Glomerular visceral epithelial cell (primary cell): ENCODE results near the gene PARM1.

Experiments used
- DNase-seq: peaks from one replicate; pipeline ENCODE4 v3.0.0-alpha.2; 2016; ENCODE audit errors: extremely low spot score

Gene PARM1, protein sequence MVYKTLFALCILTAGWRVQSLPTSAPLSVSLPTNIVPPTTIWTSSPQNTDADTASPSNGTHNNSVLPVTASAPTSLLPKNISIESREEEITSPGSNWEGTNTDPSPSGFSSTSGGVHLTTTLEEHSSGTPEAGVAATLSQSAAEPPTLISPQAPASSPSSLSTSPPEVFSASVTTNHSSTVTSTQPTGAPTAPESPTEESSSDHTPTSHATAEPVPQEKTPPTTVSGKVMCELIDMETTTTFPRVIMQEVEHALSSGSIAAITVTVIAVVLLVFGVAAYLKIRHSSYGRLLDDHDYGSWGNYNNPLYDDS

DNA sequence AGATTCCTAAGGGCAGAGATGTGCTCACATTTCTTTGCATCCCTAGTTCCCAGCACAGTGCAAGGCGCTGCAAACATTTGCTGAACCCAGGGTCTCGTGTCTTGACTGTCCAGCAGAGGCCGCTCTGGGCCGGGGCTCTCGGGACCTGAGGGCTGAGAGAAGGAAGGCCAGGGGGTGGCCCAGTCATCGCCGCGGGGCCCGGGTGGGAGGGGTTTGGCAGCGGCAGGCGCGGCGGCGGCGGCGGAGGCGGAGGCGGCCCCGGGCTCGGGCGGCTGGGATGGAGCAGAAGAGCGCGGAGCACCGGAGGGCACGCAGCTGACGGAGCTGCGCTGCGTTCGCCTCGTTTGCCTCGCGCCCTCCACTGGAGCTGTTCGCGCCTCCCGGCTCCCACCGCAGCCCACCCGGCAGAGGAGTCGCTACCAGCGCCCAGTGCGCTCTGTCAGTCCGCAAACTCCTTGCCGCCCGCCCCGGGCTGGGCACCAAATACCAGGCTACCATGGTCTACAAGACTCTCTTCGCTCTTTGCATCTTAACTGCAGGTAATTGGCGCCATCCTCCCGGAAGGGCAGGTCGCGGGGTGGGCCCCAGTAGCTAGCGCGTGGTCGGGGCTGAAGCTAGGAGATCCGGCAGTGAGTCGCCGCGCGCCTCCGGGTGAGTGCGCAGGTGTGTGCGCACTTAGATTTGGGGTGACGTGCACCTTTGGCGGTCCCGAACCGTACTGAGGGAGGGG lies at the start of gene PARM1:
Gene PARM1, plus strand, starts transcription at position 285 of the 730 bp plus-strand sequence. Its CDS starts 212 bp downstream, at position 497.
- DNase-seq = peak; percentile 74

DNA sequence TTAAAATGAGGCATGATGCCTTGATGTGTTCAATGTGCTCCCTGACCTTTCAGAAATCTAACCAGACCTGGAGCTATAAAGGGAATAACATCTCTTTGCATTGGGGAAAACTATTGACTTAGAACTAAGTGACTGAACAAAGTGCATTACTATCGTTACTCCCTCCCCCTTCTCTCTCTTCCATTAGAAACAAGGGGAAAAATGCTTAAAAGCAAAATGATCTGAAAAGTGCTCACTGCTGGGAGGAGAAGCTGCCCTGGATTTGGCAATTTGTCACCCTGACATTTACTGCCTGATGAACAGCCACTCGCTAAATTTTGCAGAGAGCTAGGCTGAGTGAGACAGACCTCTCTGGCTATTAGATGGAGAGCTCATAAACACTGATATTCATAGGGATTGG lies 48.6 kb upstream of the PARM1 start:
- no peak for DNase-seq

DNA sequence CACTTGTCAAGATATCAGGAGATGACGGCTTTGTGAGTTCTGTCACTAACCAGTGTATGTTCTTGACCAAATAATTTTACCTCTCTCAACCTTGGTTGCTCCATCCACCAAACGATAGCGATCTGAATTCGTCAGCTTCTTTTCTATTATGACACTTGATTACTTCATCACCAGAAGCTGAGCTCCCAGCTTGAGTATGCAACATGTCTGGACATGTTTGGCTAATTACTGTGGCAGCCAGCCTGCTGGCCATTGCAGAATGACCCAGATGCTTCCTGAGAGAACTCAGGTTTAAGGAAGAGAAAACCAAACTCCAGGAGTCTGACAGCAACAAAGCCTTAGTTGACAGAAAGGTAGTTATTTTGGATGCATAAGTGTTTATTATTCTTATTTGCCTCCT lies 46.4 kb upstream of the PARM1 start:
- DNase-seq = peak; percentile 3

DNA sequence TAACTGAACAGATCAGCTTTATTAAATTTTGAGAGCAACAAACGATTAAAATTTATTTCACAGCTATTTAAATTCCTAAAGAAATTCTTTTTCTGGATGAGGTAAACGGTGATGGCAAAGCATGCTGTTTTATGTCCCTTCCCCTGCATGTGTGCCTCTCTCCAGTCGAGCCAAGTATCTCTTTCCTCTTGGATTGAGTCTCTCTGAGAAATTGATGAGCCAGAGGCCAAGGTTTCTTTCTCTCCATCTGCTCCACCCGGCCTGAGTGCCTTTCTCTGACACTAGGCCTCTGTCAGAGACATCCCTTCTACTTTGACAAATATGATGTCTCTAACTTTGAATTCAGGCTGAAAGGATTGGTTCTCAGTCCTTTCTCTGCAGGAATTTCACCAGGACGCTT lies 42.6 kb upstream of the PARM1 start:
- DNase-seq = no peak

DNA sequence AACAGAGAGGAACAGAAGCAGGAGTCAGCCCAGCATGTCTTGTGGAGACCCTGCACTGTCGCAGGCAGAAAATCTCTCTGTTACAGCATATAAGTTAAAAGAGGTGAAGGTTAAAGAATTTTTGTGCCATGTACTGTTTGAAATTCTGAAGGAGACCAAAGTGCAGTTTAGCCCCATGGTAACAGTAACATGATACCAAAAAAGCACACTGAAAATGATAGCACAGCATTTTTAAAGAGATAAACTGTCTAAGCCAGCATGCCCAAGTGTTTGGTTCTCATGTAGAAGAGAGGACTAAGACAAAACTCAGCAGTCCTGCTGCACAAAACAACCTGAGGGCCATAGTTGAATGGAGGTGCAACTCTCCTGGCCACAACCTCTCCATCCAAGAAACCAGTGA lies 41.9 kb upstream of the PARM1 start:
- no peak for DNase-seq

DNA sequence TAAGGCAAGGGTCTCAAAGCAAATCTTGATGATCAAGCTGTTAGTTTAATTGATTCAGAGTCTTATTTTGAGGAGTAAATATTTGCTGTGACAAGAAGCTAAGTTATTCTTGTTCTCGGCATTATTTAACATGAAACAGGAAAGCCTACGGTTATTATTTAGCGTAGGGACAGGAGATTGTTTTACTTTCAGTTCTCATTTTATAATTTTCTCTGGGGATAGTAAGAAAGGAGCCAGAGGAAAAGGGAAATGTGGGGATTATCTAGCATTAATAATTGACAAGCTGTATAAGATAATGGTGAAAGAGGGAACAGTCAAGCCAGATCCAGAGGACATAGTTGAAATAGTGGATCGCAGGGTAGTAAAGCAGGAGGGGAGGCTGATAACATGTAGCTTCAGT lies 39.7 kb upstream of the PARM1 start:
- DNase-seq = no peak

DNA sequence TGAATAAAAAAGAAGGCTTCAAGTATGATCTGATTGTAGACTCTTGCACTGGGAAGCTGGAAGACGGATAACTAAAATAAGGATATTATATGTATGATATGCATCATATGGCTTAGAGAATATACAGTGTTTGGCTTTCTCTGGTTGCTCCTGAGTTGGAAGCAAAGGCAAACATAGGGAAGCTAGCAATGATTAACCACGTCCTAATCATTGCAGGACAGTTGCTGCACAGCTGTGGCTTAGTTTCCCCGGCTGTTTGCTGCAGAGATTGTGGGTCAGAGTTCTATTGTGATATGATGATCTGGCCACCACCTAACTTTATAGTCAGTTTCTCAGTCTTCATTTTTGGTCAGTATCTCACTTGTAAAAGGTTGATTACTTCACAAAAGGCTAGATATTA lies 36.3 kb upstream of the PARM1 start:
- no peak for DNase-seq

DNA sequence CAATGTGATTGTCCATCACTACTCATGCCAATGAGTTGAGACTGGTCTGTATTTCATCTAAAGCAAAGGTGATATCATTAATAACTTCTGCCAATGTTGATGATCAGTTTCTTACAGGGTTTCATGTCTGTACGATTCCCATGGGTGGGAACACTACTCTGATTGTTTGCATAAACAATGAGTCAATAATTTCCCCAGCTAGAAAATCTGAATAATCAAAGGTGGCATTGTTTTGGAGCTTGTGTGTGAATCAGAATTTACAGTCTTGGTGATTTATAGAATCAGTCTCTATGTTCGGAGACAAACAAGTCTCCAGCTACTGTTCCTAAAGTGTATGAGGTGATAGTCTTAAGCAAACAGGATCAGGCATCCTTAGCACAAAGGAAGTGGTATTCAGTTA lies 35.5 kb upstream of the PARM1 start:
- DNase-seq = no peak

DNA sequence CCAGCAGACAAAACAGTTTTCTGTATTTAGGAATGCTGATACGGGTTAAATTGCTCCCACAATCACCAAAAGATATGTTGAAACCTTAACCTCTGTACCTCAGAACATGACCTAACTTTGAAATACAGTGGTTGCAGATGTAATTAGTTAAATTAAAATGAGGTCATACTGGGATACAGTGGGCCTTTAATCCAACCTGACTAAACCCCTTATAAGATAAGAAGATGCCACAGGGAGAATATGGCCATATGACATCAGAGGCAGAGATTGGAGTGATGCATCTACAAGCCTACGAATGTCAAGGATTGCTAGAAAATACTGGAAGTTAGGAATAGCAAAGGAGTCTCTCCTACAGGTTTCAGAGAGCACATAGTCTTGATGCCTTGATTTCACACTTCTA lies 32.1 kb upstream of the PARM1 start:
- DNase-seq = no peak

DNA sequence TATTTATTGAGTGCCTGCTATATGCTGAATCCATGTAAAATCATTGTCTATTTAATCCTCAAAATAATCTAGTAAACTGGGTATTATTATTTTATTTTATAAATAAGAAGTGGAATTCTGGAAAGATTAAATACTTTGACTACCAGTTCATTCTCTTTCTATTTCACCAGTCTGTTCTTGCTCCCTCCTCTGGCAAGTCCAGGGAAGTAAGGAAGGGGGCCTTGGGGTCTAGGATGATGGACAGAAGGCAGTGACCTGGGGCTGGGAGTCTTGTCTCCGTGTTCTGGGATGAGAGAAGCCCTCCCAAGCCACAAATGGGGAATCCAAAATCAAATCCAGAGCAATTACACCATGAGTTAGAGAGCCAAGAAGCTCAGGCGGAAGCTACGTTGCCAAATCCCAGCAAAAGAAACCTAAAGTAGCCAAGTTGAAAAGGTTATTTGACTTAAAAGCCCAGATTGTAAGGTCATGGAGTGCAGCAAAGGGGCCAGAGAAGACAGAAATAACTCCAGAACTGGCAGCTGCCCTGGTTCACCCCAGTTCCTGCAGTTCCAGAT lies 28.3 kb upstream of the PARM1 start:
- no peak for DNase-seq

DNA sequence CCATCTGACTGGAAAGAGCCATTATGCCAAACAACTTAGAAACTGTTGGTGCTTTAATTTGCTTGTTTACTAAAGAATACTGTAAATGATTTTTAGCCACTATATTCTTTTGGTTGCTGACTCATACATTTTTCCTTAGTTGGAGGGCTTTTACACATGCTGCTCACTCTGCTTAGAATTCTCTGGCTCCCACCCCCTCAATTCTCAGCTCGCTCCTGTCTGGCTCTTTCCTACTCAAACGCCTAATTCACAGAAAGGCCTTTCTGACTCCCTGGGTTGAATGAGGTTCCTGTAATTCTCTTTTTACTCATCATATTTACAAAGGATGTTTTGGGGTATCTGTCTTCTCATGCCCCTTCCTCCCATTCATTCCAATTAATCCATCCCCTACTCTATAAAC lies 26.1 kb upstream of the PARM1 start:
- DNase-seq = no peak

DNA sequence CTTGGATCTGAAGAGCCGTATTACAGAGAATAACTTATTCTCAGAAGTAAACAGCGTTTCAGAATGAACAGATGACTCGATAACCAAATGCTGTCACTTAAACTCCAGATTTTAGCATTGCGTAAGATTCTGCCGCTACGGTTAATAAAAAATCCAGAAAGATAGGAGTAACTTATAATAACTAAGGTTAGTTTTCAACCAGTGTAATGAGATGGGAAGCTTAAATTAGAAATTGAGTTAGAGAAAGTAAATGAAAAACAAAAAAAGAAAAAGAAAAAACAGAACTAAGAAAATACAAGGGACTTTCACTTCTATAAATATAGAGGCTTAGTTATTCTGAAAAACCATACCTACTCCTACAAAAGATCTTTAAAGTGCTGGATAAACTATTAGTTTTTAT lies 13.1 kb upstream of the PARM1 start:
- DNase-seq = no peak

DNA sequence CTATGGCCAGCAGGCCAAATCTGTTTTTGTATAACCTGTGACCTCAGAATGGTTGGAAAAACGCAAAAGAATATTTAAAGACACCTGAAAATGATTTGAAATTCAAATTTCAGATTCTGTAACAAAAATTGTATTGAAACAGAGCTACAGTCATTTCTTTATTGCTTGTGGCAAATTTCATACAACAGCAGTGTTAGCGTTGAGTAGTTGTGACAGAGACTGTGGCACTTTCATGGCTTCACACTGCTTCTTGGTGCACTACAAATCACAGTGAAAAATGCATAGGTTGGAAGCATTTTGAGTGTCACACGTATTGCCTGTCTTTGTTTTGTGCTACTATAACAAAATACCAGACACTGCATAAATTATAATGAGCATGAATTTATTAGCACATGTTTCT lies 12.2 kb upstream of the PARM1 start:
- no peak for DNase-seq

DNA sequence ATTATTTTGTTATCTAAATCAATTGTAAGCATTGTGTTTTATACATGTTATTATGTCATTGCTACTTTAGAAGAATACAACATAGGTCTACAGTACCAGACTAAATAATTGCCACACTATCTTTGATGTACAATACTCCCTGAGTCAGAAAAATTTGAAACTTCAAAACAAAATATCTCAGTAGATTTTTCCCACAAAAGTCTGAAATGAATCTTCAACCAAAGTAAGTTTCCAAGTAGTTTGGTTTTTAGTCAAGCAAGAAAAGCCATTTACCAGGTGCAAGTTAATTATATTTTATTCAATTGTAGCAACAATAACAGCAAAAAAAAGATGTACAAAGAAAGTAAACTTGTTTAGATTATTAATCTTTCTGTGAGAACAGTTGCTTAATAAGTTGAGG lies 11.4 kb upstream of the PARM1 start:
- DNase-seq = no peak

DNA sequence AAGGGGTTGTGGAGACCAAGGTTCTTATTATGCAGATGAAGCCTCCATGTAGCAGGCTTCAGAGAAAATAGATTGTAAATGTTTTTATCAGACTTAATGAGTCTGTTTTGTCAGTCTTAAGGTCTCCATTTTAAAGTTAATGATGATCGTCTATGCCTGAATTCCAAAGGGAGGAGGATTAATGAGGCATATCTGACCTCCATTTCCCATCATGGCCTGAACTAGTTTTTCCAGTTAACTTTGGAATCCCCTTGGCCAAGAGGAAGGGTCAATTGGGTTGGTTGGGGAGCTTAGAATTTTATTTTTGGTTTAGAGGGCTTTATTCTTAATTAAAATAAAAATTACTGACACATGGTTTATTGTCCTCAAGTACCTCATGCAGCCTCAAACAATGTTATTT lies 6.9 kb upstream of the PARM1 start:
- DNase-seq = no peak

DNA sequence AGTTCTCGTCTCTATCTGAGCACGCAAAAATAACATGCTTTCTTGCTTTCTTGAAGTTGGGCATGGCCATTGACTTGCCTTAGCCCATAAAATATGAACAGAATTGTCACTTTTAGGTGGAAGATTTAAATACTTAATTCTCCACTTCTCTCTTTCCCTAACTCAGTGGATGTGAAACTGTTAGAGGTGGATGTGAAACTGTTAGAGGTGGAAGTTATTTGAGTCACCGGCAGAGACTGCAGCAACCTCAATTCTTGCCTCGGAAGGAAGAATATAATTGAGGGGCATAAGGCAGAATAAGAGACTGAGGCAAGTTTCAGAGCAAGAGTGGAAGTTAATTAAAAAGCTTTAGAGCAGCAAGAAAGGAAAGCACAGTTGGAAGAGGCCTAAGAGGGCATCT lies 2.8 kb upstream of the PARM1 start:
- no peak for DNase-seq

DNA sequence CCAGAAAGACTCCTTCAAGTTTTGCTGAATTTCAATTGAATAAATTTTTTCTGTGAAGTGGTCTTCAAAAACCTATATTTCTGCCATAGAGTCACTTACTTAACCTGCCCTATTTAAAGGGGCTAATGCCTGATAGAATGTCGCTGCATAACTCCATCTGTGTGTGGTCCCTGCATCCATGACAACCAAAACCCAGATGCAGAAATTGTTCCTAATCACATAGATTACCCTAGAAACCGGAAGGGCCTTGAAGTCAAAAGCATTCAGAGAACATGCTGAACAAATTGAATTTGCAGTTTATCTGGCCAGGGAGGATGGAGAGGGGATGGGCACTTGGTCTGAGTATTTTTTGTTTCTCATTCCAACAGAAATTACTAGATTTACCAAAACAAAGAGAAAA lies 1.5 kb upstream of the PARM1 start:
- no peak for DNase-seq

DNA sequence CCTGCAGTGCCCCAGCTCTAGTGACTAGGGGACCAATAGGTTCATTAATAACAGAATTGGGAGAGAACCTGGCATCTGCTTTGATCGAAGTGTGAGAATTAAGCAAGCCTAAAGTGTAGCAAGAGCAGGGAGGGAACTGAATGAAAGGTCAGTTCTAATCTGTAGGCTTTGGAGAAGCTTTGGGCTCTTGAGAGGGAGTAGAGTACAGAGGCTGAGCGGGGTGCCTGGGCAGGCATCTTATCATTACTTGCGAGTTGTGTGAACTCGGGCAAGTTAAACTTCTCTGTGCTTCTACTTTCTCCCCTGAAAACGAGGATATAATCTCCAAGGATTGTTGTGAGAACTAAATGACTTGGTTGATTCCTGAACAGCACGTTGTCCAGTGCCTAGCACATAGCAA lies 906 bp upstream of the PARM1 start:
- no peak for DNase-seq

DNA sequence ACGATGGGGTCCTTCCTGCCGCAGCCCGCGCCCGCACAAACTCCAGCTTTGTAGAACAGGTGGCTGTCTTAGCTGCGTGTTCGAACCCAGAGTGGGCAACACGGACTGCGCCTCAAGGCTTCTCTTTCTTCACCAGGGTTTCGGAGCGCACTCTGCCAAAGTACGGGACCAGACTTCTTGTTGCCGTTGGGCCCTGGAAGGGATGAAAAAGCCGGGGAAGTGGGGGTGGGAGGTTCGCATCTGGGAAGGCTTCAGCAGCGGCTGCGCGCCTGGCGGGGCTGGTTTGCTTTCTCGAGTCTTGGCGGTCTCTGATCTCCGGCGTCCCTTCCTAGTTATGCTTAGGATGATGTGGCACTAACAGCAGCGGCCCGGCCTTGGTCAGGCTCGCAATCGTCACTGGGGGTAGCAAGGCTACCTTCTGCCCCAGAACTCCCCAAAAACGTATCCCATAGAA lies 673 bp downstream of the PARM1 start:
- DNase-seq = no peak

DNA sequence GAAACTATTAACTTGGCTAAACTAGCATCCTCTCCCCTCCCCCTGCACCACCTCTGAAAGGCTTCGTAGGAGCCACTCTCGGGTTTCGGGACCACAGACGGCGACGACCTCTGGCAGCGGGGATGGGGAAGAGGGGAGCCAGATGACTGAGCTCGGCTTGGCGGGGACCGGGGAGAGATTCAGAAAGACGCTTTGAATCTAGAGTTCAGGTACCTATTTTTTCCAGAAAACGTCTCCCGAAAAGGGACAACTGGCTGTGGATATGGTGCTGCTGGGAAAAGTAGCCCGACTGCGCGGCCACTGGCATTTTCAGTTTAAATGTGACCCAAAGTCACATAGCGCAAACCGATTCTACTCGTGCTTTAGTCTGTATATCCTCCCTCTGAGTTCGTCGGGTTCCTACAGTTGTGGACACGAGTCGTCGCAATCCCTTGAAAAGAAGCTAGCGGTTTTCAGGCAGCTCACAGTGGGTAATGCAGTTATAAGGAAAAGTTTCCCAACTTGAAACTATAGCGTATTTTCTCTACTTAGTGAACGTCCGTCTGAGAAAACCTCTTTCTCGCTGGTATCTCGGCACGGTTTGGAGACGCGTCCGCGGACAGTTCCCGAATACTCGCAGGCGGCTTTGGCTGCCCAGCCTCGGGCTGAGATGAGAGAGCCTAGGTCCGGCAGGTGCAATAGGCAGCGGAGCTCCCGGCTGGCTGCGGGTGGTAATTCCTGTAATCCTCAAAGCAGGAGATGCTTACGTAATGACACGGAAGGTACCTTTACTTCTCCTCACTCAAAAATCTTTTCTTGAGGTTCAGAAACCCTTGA lies 1.3 kb downstream of the PARM1 start:
- DNase-seq = peak; percentile 2

DNA sequence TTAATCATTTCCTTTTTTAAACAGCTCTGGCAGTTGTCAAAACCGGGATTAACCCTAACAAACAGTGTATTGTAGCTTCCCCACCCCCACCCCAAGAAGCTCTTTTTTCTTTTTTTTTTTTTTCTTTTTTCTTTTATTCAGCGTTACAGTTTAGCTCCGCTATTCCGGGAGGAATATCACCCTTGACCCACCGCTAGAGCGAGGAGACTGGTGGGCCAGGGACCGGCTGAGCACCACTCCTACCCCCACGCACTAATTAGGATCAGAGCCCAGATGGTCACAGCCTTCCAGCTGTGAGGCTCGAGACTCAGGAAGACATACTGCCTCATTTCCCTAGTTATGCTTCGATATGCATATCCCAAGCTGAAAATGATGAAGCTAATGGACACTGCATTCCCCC lies 2.0 kb downstream of the PARM1 start:
- DNase-seq = no peak

DNA sequence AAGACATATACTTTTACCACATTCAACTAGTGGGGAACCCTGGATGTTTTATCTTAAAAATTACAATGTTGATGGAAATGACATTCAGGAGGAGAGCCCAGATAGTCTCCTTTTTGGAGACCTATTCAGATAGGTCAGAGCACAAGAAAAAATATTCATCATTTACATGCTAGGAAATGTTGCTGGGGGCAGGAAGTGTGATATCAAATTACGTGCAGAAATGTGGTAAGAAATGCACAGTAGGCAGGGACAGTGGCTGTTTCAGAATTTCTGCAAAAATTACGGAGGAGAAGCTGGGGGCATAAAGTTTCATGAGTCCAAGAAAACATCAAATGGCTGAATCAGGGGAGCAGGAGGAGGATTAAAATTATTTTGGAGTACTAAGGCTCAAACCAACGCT lies 8.2 kb downstream of the PARM1 start:
- no peak for DNase-seq
